HG02623 (cell line): ENCODE measurements around the gene CADPS2.
"Not testable (repeated sequence)": the region's sequence is repeated elsewhere in the genome, so short reads cannot be mapped to it uniquely, and the experiment has no call there.

ENCODE experiments used
- ATAC-seq: cut with Tn5 transposase; IDR thresholded peaks from one replicate; pipeline ENCODE4 v1.9.1; 2021; ENCODE audit warnings: moderate library complexity; ENCODE audit not compliant: unreplicated experiment

The CADPS2 gene

DNA sequence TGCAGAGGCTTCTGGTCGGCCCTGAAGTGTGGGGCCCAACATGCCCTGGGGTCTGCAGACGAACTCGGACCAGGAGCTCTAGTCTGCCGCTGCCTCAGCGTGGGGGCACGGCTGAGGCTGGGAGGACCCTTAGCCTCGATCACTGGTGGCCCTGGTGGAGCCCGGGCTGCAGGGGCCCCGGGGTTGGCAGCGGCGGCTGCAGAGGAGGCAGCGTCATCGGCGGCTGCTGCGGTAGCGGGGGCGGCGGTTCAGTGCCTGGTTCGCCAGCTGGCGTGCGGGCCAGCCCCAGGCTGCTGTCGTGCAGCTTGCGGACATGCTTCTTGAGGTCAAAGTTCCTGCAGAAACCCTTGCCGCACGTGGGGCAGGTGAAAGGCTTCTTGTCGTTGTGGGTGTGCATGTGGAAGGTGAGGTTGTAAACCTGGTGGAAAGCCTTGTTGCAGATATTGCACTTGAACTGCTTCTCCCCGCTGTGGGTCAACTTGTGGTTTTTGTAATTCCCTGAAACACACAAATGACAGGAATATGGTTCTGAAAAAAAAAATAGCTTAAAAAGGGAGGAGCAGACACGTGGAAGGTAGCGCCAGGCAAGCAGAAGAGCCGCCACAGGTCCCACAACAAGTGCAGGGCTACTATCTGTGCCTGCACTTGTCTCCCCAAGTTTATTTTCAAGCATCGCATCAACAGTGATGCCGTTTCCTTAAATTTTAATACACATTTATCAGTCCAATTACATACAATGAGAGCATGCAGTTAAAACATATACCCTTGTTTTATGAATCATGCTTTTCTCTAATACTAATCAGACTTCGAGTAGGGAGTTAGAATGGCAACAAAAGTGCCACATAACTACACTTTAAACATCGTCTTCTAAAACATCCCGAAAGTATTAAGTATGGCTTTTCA is 584.2 kb downstream of the CADPS2 start:
- ATAC-seq = no peak

- no peak for ATAC-seq
Measured at GRCh38 chr7:122300956-122301833, 585.1 kb downstream of the CADPS2 start.

DNA sequence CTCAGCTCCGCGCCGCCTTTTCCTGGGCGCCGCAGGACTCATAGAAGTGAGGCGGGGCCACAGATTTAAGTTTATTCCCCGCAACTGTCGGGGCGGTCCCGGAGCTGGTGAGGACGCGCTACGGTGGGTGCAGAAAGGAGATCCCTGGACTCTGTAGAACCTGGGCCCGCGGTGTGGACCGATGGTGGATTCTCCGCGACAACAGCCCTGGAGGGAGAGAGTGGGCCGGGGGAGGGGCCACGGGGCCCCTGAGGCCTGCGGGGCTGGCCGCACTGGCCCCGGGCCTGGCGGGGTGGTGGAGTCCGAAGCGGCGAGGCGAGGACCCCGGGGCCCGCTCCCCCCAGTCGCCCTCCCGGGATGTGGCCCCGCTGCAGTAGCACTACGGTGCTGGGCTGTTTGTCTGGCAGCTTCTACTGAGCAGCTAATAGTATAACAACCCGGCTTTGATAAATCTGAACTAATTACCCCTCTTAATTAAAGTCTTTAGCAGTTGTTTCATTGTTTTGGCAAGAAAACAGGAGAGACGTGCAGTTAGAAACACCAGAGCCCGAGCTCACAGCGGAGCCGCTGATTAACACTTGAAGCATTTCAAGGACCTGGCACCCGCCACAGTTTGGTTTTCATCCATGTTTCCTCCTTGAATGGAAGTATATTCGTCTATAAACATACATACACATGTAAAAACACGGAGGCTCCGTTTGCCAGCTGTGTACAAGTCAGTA is 585.9 kb downstream of the CADPS2 start:
- ATAC-seq = no peak

DNA sequence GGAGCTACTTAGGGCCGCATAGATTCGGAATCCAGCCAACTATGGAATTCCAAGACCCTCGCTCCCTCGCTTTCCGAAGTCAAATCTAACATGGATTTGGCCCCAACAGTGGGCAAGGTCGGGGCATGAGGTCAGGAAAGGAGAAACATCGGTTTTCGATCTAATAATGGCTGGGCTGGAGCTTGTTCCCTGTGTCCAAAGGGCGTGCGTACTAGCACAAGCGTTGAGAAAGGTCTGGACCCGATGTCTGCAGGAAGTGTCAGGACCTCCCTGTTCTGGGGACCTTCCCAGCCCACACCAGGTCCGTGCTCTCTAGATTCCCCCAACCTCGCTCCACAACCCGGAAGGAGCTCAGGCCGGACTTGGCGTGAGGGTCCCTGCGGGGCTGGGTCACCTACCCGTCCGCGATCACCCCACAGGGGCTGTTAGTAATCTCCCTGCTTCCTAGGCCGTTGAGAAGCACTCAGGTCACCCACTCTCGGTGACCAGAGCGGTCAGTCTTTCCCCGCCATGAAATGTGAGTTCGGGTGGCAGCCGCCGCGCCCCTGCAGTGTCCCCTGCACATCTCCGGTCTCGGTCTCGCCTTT is 586.5 kb downstream of the CADPS2 start:
- no peak for ATAC-seq

DNA sequence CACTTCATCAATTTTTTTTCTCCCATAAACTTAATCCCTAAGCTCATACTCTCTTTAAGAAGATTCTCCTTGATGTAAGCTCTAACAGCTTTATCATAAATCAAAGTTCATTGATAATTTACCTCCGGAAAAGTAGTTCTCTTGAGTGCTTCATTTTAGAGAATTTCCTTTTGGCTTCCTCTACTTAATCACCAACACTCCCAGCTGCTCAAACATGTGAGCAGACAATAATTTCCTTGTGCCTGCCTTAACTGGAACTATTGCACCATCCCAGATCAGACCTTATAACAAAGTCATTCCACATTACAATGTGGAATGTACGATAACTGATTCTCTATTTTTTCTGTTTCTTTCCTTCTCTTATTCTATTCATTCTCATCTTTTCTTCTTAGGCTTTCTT is 587.6 kb downstream of the CADPS2 start:
- ATAC-seq = no peak

DNA sequence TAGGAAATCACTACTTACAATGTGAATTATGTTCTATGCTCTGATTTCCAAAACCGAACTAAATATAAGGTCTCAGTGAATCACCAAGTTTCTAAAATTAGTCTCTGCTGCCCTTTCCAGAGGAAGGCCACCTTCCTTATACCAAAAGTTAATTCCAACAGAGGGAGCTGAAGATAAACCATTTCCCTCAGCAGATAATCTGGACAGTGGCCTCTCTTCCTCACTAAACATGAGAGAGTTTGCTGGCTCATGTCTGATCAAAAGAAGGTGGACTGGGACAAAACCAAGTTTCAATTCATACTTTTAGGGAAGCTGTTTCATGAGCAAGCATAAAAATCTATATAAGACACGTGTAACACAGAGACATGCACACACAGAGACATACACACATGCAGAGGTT is 588.1 kb downstream of the CADPS2 start:
- no peak for ATAC-seq

DNA sequence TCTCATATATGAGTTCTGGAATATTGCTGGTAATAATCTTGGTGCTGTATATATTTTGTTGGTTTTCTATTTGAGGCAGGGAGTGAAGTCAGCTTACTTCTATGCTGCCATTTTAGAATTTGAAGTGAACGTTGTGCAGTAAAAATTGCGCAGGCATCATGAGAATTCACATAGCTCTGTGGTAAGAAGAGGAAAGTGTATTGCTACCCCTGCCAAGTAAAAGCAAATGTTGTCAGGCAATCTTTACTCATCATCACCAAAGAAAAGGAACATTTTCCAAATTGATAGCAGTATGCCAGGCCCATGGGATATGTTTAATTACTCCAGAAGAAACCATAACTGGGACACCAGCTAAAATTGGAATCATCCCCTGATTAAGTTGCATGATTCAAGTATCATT is 595.1 kb downstream of the CADPS2 start:
- no peak for ATAC-seq

- ATAC-seq = no peak
Measured at GRCh38 chr7:122290476-122290875, 595.8 kb downstream of the CADPS2 start.

DNA sequence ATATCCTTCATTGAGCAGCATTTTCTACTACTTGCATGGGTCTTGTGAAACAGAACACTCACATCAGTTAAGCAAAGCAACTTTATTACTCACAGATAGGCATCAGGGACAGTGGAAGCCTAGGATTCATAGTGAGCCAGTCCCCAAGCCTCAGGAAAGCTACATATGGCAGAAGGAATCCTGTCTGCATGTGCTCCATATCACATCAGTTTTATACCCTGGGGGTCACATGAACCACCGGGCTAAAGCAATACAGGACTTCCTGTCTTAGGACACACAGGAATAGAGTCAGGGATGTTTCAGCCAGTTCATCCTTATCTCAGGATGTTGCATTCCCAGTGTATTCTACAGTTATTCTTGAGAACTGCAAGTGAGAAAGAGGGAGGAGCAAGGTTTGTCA is 596.8 kb downstream of the CADPS2 start:
- no peak for ATAC-seq

- ATAC-seq = not testable (repeated sequence)
Measured at GRCh38 chr7:122284608-122285007, 601.7 kb downstream of the CADPS2 start.

DNA sequence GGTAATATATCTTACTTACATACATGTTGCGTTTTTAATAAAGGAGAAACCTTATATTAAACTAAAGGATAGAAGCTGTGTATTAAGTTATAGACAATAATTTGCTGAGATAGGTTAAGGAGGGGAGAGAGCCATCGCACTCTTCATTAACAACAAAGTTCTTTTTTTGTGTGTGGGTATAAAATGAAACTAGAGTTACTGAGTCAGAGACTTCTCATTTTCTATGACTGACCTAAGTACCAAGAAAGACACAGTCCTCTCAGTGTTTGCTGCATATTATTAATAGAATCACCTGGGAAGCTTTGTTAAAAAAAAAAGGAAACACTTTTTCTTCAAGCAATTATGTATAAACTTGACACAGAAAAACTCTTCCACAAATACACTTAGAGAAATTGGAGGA is 613.1 kb downstream of the CADPS2 start:
- ATAC-seq = no peak

DNA sequence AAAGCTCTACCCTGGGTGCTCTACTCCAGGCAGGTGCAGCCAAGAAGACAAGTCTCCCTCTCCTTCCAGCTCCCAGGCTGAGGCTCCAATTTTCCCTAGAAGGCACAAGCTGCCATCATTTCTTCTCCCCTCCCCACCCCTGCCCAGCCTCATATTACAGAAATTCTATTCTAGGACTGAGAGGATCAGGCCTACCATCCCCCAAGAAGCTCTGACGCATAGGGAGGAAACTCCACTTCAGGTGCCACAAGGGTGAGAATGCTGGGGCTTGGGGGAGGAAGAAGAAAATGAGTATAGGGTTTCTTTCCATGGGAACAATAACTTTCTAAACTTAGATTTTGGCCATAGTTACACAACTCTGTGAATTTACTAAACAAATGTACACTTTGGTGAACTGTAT is 617.0 kb downstream of the CADPS2 start:
- no peak for ATAC-seq
